ENCODE measurements around the gene SOX8.

SOX8 gene

GRCh38 chr16:984121-984694 is 2.6 kb downstream of the SOX8 start:
- no peak for TF ChIP-seq ZNF274 (IDR thresholded peaks at IDR 0.05; ENCODE audit: low read depth, low read length)
- no peak overlapping the region for H3K4me3 ChIP-seq (ENCODE audit: low read length)

GRCh38 chr16:984736-985636 is 3.4 kb downstream of the SOX8 start:
- TF ChIP-seq ZNF274 (IDR thresholded peaks at IDR 0.05; ENCODE audit: low read depth, low read length), result no peak
- H3K4me3 ChIP-seq (ENCODE audit: low read length), result no peak overlapping the region

GRCh38 chr16:985646-986400 is 4.3 kb downstream of the SOX8 start:
- H3K4me3 ChIP-seq (ENCODE audit: low read length), result no peak overlapping the region
- no peak for TF ChIP-seq ZNF274 (IDR thresholded peaks at IDR 0.05; ENCODE audit: low read depth, low read length)

GRCh38 chr16:986411-986810 is 4.8 kb downstream of the SOX8 start:
- H3K4me3 ChIP-seq (ENCODE audit: low read length), result no peak overlapping the region
- no peak for TF ChIP-seq ZNF274 (IDR thresholded peaks at IDR 0.05; ENCODE audit: low read depth, low read length)

GRCh38 chr16:986925-987582 is 5.5 kb downstream of the SOX8 start:
- no peak for TF ChIP-seq ZNF274 (IDR thresholded peaks at IDR 0.05; ENCODE audit: low read depth, low read length)
- no peak overlapping the region for H3K4me3 ChIP-seq (ENCODE audit: low read length)

GRCh38 chr16:987906-988305 is 6.3 kb downstream of the SOX8 start:
- no peak for TF ChIP-seq ZNF274 (IDR thresholded peaks at IDR 0.05; ENCODE audit: low read depth, low read length)
- H3K4me3 ChIP-seq (ENCODE audit: low read length), result no peak overlapping the region

GRCh38 chr16:988471-989353 is 7.1 kb downstream of the SOX8 start:
- no peak for TF ChIP-seq ZNF274 (IDR thresholded peaks at IDR 0.05; ENCODE audit: low read depth, low read length)
- no peak overlapping the region for H3K4me3 ChIP-seq (ENCODE audit: low read length)

GRCh38 chr16:989354-989814 is 7.8 kb downstream of the SOX8 start:
- no peak for TF ChIP-seq ZNF274 (IDR thresholded peaks at IDR 0.05; ENCODE audit: low read depth, low read length)
- H3K4me3 ChIP-seq (ENCODE audit: low read length), result no peak overlapping the region

GRCh38 chr16:990516-991291 is 9.1 kb downstream of the SOX8 start:
- TF ChIP-seq ZNF274 (IDR thresholded peaks at IDR 0.05; ENCODE audit: low read depth, low read length), result no peak
- H3K4me3 ChIP-seq (ENCODE audit: low read length), result no peak overlapping the region

GRCh38 chr16:991345-991744 is 9.8 kb downstream of the SOX8 start:
- no peak for TF ChIP-seq ZNF274 (IDR thresholded peaks at IDR 0.05; ENCODE audit: low read depth, low read length)
- no peak overlapping the region for H3K4me3 ChIP-seq (ENCODE audit: low read length)

- no peak for TF ChIP-seq ZNF274 (IDR thresholded peaks at IDR 0.05; ENCODE audit: low read depth, low read length)
- no peak overlapping the region for H3K4me3 ChIP-seq (ENCODE audit: low read length)
Observed at GRCh38 chr16:991773-992172, 10.2 kb downstream of the SOX8 start.

GRCh38 chr16:993731-994130 is 12.2 kb downstream of the SOX8 start:
- H3K4me3 ChIP-seq (ENCODE audit: low read length), result no peak overlapping the region

More at GRCh38 chr16:993731-994130, 12.2 kb downstream of the SOX8 start:
- TF ChIP-seq ZNF274 (IDR thresholded peaks at IDR 0.05; ENCODE audit: low read depth, low read length), result no peak

Measured in GM08714 (cell line).